Body of pancreas (tissue), 4 donors: ENCODE measurements around the gene ITGA1. TPM values are rescaled to one million over a fixed set of nuclear protein-coding genes. Genes with fewer than 3 reads are reported as not detected.

ENCODE experiments used
- ATAC-seq: fragments of 150-250 bp; one replicate; pipeline ENCODE4 v1.9.1; 2016
- DNase-seq, 4 donors: peaks; one replicate each; pipeline ENCODE4 v3.0.0-alpha.2; 2019
- H3K27ac ChIP-seq, 4 donors: fragments of 200-600 bp; sonication (generic); 1 replicate in 3 of 4; 2 replicates in 1 of 4; pipeline versions ENCODE4 v1.5.1 to v1.6.1; 2016 to 2019; ENCODE audit warnings: mild to moderate bottlenecking in 1 of 4, mixed read lengths in 1 of 4, moderate library complexity in 1 of 4
- H3K27me3 ChIP-seq, 2 donors: fragments of 200-600 bp; sonication (generic); one replicate each; pipeline ENCODE4 v1.6.0; 2016; ENCODE audit warnings: mild to moderate bottlenecking in 1 of 2
- H3K36me3 ChIP-seq, 2 donors: fragments of 200-600 bp; sonication (generic); replicated peaks in 1 of 2; 2 replicates each; pipeline ENCODE4 v1.5.1; 2016; ENCODE audit warnings: low read depth in 2 of 2; ENCODE audit not compliant: insufficient read depth in 1 of 2
- H3K4me1 ChIP-seq: fragments of 200-600 bp; sonication (generic); one replicate; pipeline ENCODE4 v1.6.0; 2016
- H3K4me3 ChIP-seq, 2 donors: fragments of 200-600 bp; sonication (generic); 1 replicate in 1 of 2; 2 replicates in 1 of 2; pipeline ENCODE4 v1.5.1; 2016 to 2019
- H3K9me3 ChIP-seq, 3 donors: fragments of 200-600 bp; sonication (generic); 1 replicate in 2 of 3; 2 replicates in 1 of 3; pipeline ENCODE4 v1.5.1; 2016
- CTCF ChIP-seq, 7 experiments: fragments of 450-650 bp in 4 of 7; fragments of 200-600 bp in 3 of 7; sonication (generic) in 3 of 7; IDR thresholded peaks; one replicate each; pipeline ENCODE4 v1.5.1; 2016 to 2019; ENCODE audit warnings: antibody characterized with exemption in 7 of 7
- POLR2A ChIP-seq, 3 donors: fragments of 450-650 bp; IDR thresholded peaks; one replicate each; pipeline ENCODE4 v1.6.1; 2016; ENCODE audit warnings: antibody characterized with exemption in 3 of 3, mild to moderate bottlenecking in 2 of 3
- WGBS, 2 donors: methylation state at CpG; one replicate each; pipeline ENCODE4 v1.1.5; 2017; 5-methylcytosine and 5-hydroxymethylcytosine counted together
- intact Hi-C: fragments of 100-400 bp; cut with DNase I; formaldehyde crosslinking; loops from one replicate; pipeline ENCODE4 v1.15.1; 2023
- total RNA-seq, 2 donors: library from RNA; depleted of rRNA; stranded (reverse); fragments of >200 nt; gene quantifications; one replicate each; pipeline ENCODE4 v1.1.0, GENCODE V29; 2016

Gene ITGA1
- total RNA-seq, 2 donors from 2014 or later = 6.9 to 11.2 TPM

GRCh38 chr5:52947208-52947607 lies 159.5 kb downstream of the ITGA1 start:
- 30 to 37% methylated on average over 4 of the region's 4 CpGs for WGBS, 2 donors
- TF ChIP-seq POLR2A (IDR thresholded peaks at IDR 0.05) (no peak), CTCF (IDR thresholded peaks at IDR 0.05) (no peak)
- Histone ChIP-seq H3K4me3 (no peak overlapping the region), H3K4me1 (no peaks in the 10 kb centered on the region), H3K27ac (no peak overlapping the region), H3K9me3 (no peaks in the 10 kb centered on the region), H3K27me3 (no peaks in the 10 kb centered on the region), H3K36me3 (no peaks in the 10 kb centered on the region)
- intact Hi-C loops = loop anchor here (5.0 kb wide), 1 partner anchor 155 kb away; no protein-coding TSS in a partner anchor
- peak in 3 of 4 donors; percentile 10 to 28 (median 28) for DNase-seq
- no peak for ATAC-seq

- Histone ChIP-seq H3K9me3 (no peaks in the 10 kb centered on the region), H3K27me3 (no peaks in the 10 kb centered on the region), H3K27ac (no peak overlapping the region), H3K4me1 (no peaks in the 10 kb centered on the region), H3K4me3 (no peak overlapping the region), H3K36me3 (no peaks in the 10 kb centered on the region)
- TF ChIP-seq POLR2A (IDR thresholded peaks at IDR 0.05) (no peak), CTCF (IDR thresholded peaks at IDR 0.05) (no peak)
- no peak for ATAC-seq
- intact Hi-C loops = loop anchor here (5.0 kb wide), 1 partner anchor 154 kb away; no protein-coding TSS in a partner anchor
- no peak for DNase-seq
These were observed 160.1 kb downstream of the ITGA1 start for GRCh38 chr5:52947851-52948250.

- peak; percentile 47 to 90 (median 81) for TF ChIP-seq CTCF (IDR thresholded peaks at IDR 0.05)
- TF ChIP-seq POLR2A (IDR thresholded peaks at IDR 0.05) = no peak
- 7 to 8% methylated on average over 1 of the region's 1 CpG for WGBS, 2 donors
- Histone ChIP-seq H3K36me3 (no peaks in the 10 kb centered on the region), H3K9me3 (no peaks in the 10 kb centered on the region), H3K4me1 (no peaks in the 10 kb centered on the region), H3K27ac (no peak overlapping the region), H3K4me3 (no peak overlapping the region), H3K27me3 (no peaks in the 10 kb centered on the region)
- intact Hi-C loops = loop anchor here (5.0 kb wide), 1 partner anchor 154 kb away; no protein-coding TSS in a partner anchor
- DNase-seq = peak; percentile 63 to 82 (median 70)
- ATAC-seq = peak; percentile 99
These were observed 160.8 kb downstream of the ITGA1 start for GRCh38 chr5:52948418-52949076.

GRCh38 chr5:52950686-52951085 lies 163.0 kb downstream of the ITGA1 start:
- no peaks in the 10 kb centered on the region for H3K36me3 ChIP-seq
- no peak overlapping the region for H3K27ac ChIP-seq
- H3K4me1 ChIP-seq = no peaks in the 10 kb centered on the region
- H3K27me3 ChIP-seq = no peaks in the 10 kb centered on the region
- H3K4me3 ChIP-seq = no peak overlapping the region
- TF ChIP-seq POLR2A (IDR thresholded peaks at IDR 0.05) = no peak
- TF ChIP-seq CTCF (IDR thresholded peaks at IDR 0.05) = no peak
- intact Hi-C loops = no loop called here
- ATAC-seq (no peak), DNase-seq (no peak)
- 81 to 82% methylated on average over 3 of the region's 3 CpGs for WGBS, 2 donors
- no peaks in the 10 kb centered on the region for H3K9me3 ChIP-seq

- Histone ChIP-seq H3K27ac (no peak overlapping the region), H3K27me3 (no peaks in the 10 kb centered on the region), H3K4me1 (no peaks in the 10 kb centered on the region), H3K36me3 (no peaks in the 10 kb centered on the region), H3K4me3 (no peak overlapping the region), H3K9me3 (no peaks in the 10 kb centered on the region)
- no peak for DNase-seq
- intact Hi-C loops = no loop called here
- 88% methylated on average over 1 of the region's 1 CpG for WGBS, 2 donors
- no peak for ATAC-seq
- TF ChIP-seq CTCF (IDR thresholded peaks at IDR 0.05) (no peak), POLR2A (IDR thresholded peaks at IDR 0.05) (no peak)
These were observed 164.8 kb downstream of the ITGA1 start for GRCh38 chr5:52952483-52952882.
